MCF 10A (cell line): ENCODE results near the gene UNC119. TPM values are rescaled to one million over a fixed set of nuclear protein-coding genes. Genes with fewer than 3 reads are reported as not detected.

Experiments used
- BruUV-seq: library from RNA; stranded (reverse); fragments of 400-500 nt; replicated peaks from 2 replicates; lab custom pipeline; 2021; lab: Mats Ljungman, UMichigan
- CTCF ChIA-PET: fragments of 300-600 bp; sonication (Branson Sonifier 250); formaldehyde crosslinking; extraction: SDS; loops from one replicate; lab custom pipeline; 2021; ENCODE audit warnings: antibody characterized with exemption, inconsistent platforms; lab: Yijun Ruan, JAX
- POLR2A ChIA-PET: fragments of 300-600, 350-650 bp; sonication (Branson Sonifier 250); formaldehyde crosslinking; extraction: SDS; loops from one replicate; lab custom pipeline; 2020; ENCODE audit warnings: antibody characterized with exemption, inconsistent platforms; lab: Yijun Ruan, JAX
- DNase-seq: peaks from one replicate; pipeline ENCODE4 v3.0.0-alpha.2; 2018; ENCODE audit not compliant: unreplicated experiment
- H3K27ac Mint-ChIP-seq: one replicate; pipeline ENCODE4 v1.8.0; 2022; ENCODE audit warnings: mild to moderate bottlenecking, low read depth, mixed read lengths; ENCODE audit not compliant: unreplicated experiment
- H3K27me3 Mint-ChIP-seq: one replicate; pipeline ENCODE4 v1.8.0; 2022; ENCODE audit warnings: mixed read lengths; ENCODE audit not compliant: insufficient read depth, unreplicated experiment
- H3K36me3 Mint-ChIP-seq: one replicate; pipeline ENCODE4 v1.8.0; 2022; ENCODE audit warnings: mild to moderate bottlenecking, moderate library complexity, mixed read lengths; ENCODE audit not compliant: insufficient read depth, unreplicated experiment
- H3K4me1 Mint-ChIP-seq: one replicate; pipeline ENCODE4 v1.8.0; 2022; ENCODE audit warnings: mixed read lengths; ENCODE audit not compliant: insufficient read depth, unreplicated experiment
- H3K4me3 Mint-ChIP-seq: one replicate; pipeline ENCODE4 v1.8.0; 2022; ENCODE audit warnings: mild to moderate bottlenecking, moderate library complexity, mixed read lengths; ENCODE audit not compliant: unreplicated experiment
- H3K9me3 Mint-ChIP-seq: one replicate; pipeline ENCODE4 v1.8.0; 2022; ENCODE audit warnings: mixed read lengths; ENCODE audit not compliant: unreplicated experiment
- intact Hi-C: fragments of 100-400 bp; cut with micrococcal nuclease; formaldehyde crosslinking; loops from 2 replicates; pipeline ENCODE4 v1.14.1; 2022
- total RNA-seq: library from RNA; stranded (reverse); gene quantifications from 2 replicates; pipeline ENCODE4 v1.2.3, GENCODE V29; 2022
- TF ChIP-seq, protein P1 (sequence below): fragments of 200-600 bp; IDR thresholded peaks from one replicate; pipeline ENCODE4 v1.8.0; 2022; ENCODE audit warnings: antibody characterized with exemption, mild to moderate bottlenecking; ENCODE audit not compliant: unreplicated experiment

Gene UNC119
- total RNA-seq, 1 experiment from 2014 or later = 12.5 TPM

DNA sequence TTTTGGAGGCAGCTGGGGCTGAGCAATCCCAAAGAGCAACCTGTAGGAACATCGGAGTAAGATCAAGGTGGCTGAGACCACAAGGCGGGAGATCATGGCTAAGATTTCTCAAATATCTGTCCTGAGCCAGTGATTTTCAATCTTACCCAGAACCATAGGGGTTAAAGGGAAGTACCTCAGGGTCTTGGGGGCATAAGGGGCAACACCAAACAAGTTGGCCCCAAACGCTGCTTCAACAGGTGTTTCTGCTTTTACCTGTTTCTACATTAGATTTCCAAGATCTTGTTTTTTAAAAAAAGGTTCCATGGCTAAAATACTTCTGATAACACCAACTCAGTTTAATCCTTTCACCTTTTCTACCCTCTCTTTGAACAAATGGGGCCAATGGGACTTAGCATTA is 2.6 kb upstream of the UNC119 start:
- Mint-ChIP-seq H3K27me3 (no peaks in the 10 kb centered on the region), H3K4me3 (no peak overlapping the region), H3K9me3 (no peaks in the 10 kb centered on the region), H3K27ac (no peak overlapping the region), H3K36me3 (peaks cover 54% of the 10 kb centered on the region), H3K4me1 (no peaks in the 10 kb centered on the region)
- BruUV-seq = no TSS peak
- ChIA-PET CTCF (interaction anchor here (0.6 to 1.2 kb wide), 2 partner anchors 18 to 257 kb away, joined by 3 read pairs; no protein-coding TSS in a partner anchor), POLR2A (interaction anchor here (1.2 kb wide), 1 partner anchor 24 kb away, joined by 3 read pairs; no protein-coding TSS in a partner anchor)
- TF ChIP-seq, protein P1, sequence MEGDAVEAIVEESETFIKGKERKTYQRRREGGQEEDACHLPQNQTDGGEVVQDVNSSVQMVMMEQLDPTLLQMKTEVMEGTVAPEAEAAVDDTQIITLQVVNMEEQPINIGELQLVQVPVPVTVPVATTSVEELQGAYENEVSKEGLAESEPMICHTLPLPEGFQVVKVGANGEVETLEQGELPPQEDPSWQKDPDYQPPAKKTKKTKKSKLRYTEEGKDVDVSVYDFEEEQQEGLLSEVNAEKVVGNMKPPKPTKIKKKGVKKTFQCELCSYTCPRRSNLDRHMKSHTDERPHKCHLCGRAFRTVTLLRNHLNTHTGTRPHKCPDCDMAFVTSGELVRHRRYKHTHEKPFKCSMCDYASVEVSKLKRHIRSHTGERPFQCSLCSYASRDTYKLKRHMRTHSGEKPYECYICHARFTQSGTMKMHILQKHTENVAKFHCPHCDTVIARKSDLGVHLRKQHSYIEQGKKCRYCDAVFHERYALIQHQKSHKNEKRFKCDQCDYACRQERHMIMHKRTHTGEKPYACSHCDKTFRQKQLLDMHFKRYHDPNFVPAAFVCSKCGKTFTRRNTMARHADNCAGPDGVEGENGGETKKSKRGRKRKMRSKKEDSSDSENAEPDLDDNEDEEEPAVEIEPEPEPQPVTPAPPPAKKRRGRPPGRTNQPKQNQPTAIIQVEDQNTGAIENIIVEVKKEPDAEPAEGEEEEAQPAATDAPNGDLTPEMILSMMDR = no peak
- DNase-seq = no peak
- intact Hi-C loops = no loop called here

DNA sequence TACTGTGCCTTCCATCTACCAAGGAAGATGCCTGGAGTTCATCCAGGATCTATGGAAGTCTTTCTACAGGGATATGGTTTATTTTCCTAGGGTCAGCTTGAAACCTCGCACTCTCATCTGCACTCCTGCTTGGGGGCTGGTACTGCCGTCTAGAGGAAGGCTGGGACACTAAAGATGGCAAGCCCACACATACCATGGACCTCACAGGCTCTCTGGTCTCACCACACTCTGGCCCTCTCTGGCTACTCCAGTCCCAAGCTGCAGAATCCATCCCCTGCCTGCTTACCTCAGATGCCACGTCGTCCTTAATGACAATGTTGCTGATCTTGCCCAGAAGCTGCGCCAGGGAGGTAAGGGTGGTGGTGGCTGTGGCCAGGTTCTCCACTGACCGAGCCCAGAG is 2.1 kb upstream of the UNC119 start:
- BruUV-seq = no TSS peak
- DNase-seq = no peak
- Mint-ChIP-seq H3K9me3 (no peaks in the 10 kb centered on the region), H3K27ac (no peak overlapping the region), H3K27me3 (no peaks in the 10 kb centered on the region), H3K4me1 (no peaks in the 10 kb centered on the region), H3K4me3 (no peak overlapping the region), H3K36me3 (peaks cover 49% of the 10 kb centered on the region)
- ChIA-PET POLR2A (interaction anchor here (1.2 to 2.3 kb wide), 2 partner anchors 16 to 24 kb away, joined by 3 to 7 read pairs; partner anchors contain the start of gene PIGS), CTCF (interaction anchor here (0.6 to 1.2 kb wide), 2 partner anchors 17 to 257 kb away, joined by 3 read pairs; no protein-coding TSS in a partner anchor)
- intact Hi-C loops = no loop called here
- TF ChIP-seq, protein P1 = peak; percentile 5

DNA sequence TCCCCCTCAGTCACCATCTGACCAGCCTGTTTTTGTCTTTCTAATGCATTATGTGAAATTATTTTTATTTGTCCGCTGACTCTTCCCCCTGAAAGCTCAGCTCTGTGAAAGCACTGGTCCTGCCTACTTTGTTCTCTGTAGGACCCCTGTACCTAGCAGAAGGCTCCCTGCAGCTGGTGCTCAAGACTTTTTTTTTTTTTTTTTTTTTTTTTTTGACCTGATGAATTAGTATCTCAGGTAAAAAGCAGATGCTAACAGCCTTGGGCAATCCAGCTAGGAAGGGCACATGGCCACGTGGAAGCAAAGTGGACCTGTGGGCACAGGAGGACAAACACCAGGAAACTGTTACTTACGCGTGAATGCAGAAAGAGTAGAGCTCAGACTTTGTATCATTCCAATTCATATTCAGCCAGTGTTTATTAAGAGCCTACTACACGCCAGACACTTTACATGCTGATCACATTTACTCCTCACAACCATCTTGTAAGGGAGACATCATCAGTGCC is 629 bp upstream of the UNC119 start:
- no peak overlapping the region for H3K27ac Mint-ChIP-seq
- intact Hi-C loops = no loop called here
- CTCF ChIA-PET = interaction anchor here (0.6 to 1.3 kb wide), 3 partner anchors 13 to 259 kb away, joined by 3 read pairs; no protein-coding TSS in a partner anchor

More for the DNA sequence above, 629 bp upstream of the UNC119 start:
- Mint-ChIP-seq H3K27me3 (no peaks in the 10 kb centered on the region), H3K36me3 (peaks cover 37% of the 10 kb centered on the region), H3K4me3 (peak overlapping the region; percentile 75), H3K4me1 (no peaks in the 10 kb centered on the region), H3K9me3 (no peaks in the 10 kb centered on the region)
- POLR2A ChIA-PET = interaction anchor here (0.6 to 2.3 kb wide), 5 partner anchors 16 to 1792 kb away, joined by 3 to 7 read pairs (median 4); partner anchors contain the start of genes PIGS and POLDIP2
- no peak for DNase-seq
- BruUV-seq = no TSS peak
- TF ChIP-seq, protein P1 = no peak
